Measurements from ENCODE around the gene SLC35F5.
"Not testable (repeated sequence)": the region's sequence is repeated elsewhere in the genome, so short reads cannot be mapped to it uniquely, and the experiment has no call there.

SLC35F5 gene

GRCh38 chr2:113697516-113697915 lies 58.9 kb downstream of the SLC35F5 start:
- DNase-seq (ENCODE audit: low read depth) = no peak

DNA sequence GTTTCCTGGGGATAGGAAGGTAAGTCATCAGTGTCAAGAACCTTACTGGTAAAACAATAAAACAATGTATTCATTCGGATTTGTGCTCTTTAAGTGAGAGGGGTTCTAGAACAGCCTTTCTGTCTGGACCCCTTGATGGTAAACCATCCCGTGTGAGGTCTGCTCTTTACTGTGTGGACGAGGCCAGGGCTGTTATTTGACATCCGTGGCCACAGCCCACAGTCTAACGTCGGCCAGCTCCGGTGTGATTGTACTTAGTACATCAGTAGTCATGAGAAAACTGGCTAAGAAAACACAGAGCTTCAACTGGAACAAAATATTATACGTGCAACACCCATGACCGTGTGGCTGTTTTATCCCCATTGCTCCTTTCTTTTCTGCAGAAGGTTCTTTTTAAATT lies 62.0 kb downstream of the SLC35F5 start:
- no peak for DNase-seq (ENCODE audit: low read depth)

DNA sequence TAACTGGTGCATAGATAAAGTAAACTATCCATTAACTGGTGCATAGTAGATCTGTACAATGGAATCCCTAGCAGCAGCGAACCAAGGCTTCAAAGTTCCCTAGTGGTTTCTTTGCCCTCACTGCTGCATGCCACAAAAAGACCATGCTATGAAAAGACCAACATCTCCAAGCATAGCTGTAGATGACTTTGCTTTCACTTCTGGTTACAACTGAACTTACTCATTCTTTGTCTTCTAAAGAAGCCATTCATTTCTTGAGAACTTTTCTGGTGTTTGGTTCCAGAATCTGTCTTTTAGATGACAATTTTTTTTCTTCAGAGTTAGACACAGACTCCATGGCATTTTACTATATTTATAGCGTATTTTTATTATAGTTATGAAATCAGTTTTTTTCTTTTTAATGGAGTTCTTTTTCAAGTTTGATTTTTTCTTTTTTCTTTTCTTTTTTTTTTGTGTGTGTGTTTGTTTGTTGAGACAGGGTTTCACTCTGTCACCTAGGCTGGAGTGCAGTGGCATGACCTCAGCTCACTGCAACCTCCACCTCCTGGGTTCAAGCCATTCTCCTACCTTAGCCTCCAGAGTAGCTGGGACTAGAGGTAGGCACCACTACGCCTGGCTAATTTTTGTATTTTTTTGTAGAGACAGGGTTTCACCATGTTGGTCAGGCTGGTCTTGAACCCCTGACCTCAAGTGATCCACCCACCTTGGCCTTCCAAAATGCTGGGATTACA lies 63.6 kb downstream of the SLC35F5 start:
- DNase-seq (ENCODE audit: low read depth) = no peak

DNA sequence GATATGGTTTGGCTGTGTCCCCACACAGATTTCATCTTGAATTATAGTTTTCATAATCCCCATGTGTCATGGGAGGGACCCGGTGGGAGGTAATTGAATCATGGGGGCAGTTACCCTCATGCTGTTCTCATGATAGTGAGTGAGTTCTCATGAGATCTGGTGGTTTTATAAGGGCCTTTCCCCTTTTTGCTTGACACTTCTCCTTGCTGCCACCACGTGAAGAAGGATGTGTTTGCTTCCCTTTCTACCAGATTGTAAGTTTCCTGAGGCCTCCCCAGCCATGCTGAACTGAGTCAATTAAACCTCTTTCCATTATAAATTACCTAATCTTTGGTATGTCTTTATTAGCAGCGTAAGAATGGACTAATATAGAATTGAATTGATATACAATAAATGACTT lies 65.6 kb downstream of the SLC35F5 start:
- DNase-seq (ENCODE audit: low read depth) = not testable (repeated sequence)

GRCh38 chr2:113686537-113686936 lies 69.9 kb downstream of the SLC35F5 start:
- DNase-seq (ENCODE audit: low read depth) = no peak

DNA sequence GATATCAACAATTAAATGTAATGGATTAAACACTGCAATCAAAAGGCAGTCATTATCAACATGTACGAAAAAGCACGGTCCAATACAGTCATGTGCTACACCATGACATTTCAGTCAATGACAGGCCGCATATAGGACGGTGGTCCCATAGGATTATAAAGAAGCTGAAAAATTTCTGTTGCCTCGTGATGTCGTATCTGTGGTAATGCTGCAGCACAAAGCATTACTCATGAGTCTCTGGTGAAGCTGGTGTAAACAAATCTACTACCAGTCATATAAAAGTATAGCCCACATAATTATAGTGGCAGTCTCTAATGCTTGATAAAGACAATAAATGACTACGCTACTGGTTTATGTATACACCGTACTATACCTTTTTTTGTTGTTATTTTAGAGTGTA lies 71.0 kb downstream of the SLC35F5 start:
- DNase-seq (ENCODE audit: low read depth) = no peak

- DNase-seq (ENCODE audit: low read depth) = no peak
These were observed 77.0 kb downstream of the SLC35F5 start for GRCh38 chr2:113679457-113679856.

DNA sequence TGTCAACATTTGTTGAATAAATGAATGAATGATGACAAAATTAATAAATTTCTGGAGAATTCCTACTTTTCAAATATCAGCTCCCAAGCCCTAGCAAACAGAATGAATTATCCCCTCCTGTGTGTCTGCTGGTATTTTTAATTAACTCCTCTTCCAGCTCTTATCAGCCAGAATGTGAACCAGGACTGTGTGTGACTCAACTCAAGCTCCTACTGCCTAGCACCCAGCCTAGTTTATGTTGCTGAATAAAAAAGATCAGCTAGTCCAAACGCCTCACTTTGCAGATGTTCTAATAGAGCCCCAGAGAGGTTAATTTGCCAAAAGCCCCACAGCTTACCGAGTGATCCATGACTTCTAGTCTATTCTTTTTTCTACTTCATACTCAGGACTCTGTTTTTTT lies 79.1 kb downstream of the SLC35F5 start:
- DNase-seq (ENCODE audit: low read depth) = no peak

- no peak for DNase-seq (ENCODE audit: low read depth)
These were observed 79.7 kb downstream of the SLC35F5 start for GRCh38 chr2:113676623-113677266.

- no peak for DNase-seq (ENCODE audit: low read depth)
These were observed 80.6 kb downstream of the SLC35F5 start for GRCh38 chr2:113675875-113676274.

GRCh38 chr2:113672326-113672932 lies 84.0 kb downstream of the SLC35F5 start:
- no peak for DNase-seq (ENCODE audit: low read depth)

GRCh38 chr2:113669013-113669412 lies 87.4 kb downstream of the SLC35F5 start:
- not testable (repeated sequence) for DNase-seq (ENCODE audit: low read depth)

DNA sequence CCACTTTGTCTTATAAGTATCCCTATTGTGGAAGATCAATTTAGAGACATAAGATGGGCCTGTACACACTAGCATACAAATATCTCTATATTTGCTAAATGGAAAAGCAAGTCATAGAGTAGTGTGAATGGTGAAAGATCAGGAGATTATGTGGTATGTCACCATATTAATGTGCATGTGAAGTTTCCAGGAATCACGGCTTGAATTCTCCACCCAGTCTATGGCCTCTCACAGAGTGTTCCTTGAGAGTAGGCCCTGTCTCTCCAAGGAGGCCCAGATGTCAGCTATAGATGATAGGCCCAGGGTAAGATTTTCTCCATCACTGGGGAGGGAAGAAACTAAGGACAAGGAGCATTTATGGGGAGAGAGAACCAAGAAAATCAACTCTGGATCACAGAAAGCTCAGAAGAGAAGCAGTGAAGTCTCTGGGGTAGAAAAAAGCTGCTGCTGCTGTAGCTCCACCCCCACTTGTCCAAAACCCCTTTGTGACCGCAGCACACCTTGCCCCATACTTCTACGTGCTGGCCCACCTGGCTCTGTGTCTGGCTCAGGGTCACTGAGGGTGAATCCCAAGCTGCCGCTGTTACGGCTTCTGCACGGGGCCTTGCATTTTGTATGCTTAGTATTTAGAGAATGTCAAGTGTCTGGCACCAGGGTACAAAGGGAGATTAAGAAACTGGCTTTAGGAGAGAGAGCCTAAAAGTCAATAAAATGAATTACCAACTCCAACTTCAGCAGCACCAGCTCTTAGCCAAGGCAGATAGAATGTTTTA lies 91.5 kb downstream of the SLC35F5 start:
- DNase-seq (ENCODE audit: low read depth) = not testable (repeated sequence)

- DNase-seq (ENCODE audit: low read depth) = not testable (repeated sequence)
These were observed 93.0 kb downstream of the SLC35F5 start for GRCh38 chr2:113663285-113664060.

Data from fibroblast of gingiva (primary cell).